GM21528 (cell line): ENCODE data around the gene PC.
"Not testable (repeated sequence)": the region's sequence is repeated elsewhere in the genome, so short reads cannot be mapped to it uniquely, and the experiment has no call there.

Experiments
- ATAC-seq: cut with Tn5 transposase; IDR thresholded peaks from one replicate; pipeline ENCODE4 v1.9.1; 2021; ENCODE audit warnings: mild to moderate bottlenecking, moderate library complexity; ENCODE audit not compliant: unreplicated experiment, low FRiP score

The PC gene

DNA sequence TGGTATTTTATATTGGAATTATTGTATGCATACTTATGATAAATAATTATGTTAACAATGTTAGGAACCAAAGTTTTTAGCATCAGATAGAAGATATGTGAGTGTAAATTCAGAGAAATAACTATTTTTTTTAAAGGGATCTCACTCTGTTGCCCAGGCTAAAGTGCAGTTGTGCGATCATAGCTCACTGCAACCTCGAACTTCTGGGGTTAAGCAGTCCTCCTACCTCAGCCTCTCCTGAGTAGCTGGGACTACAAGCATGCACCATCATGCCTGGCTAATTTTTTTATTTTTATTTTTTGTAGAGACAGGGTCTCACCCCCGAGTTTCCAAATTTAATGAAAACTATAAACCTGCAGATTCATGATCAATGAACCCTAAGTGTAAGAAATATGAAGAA is 148.6 kb downstream of the PC start:
- ATAC-seq: no peak

DNA sequence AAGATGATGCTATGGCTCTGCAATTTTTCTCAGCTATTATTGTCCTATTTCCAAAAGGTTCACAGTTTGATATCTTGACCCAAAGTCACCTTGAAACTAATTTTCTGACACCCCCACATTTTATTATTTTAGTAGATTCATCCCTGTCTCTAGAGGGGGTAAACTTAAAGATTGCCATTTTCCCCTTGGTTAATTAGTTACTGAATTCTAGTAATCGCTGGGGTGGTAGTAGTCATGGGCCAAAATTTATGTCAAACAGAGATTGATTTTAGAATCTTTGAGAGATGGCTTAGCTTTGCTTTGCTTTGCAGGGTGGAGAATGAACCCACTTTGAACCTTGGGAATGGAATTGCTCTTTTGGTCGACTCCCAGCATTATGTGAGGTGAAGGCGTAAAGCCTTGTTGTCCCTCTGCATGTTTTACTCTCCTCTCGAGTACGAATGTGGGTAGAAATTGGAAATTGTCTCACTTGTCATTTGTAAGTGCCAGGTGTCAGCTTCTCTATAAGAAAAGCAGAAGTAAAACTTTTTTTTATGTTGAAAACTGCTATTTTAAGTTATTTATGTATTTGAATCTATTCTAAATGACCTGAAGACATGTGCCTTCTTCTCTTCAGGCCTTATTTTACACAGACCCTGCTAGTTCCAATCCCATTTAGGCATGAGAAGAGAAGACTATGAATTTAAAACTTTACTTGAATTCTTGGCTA is 157.3 kb downstream of the PC start:
- ATAC-seq: no peak

DNA sequence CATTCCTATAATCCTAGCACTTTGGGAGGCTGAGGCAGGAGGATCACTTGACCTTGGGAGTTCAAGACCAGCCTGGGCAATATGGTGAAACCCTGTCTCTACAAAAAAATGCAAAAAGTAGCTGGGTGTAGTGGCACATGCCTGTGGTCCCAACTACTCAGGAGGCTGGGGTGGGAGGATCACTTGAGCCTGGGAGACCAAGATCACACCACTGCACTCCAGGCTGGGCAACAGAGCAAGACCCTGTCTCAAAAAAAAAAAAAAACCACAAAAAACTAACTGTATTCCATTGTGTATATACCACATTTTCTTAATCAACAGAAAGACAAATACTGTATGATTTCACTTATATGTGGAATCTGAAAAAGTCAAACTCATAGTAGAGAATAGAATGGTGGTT is 158.4 kb downstream of the PC start:
- ATAC-seq: not testable (repeated sequence)
